RWPE2 (cell line): ENCODE data around the gene PROP1.
"Not testable (repeated sequence)": the region's sequence is repeated elsewhere in the genome, so short reads cannot be mapped to it uniquely, and the experiment has no call there.

Experiments
- ATAC-seq: fragments of 200-7000 bp; cut with Tn5 transposase; 3 replicates; pipeline ENCODE4 v1.9.1; 2021; ENCODE audit warnings: low read depth
- DNase-seq: peaks from one replicate; pipeline ENCODE4 v3.0.0-alpha.2; 2020; ENCODE audit warnings: low spot score
- H3K27ac ChIP-seq: fragments of 450-650 bp; 2 replicates; pipeline ENCODE4 v1.5.1; 2017; ENCODE audit warnings: mild to moderate bottlenecking; ENCODE audit not compliant: poor library complexity, severe bottlenecking
- H3K27me3 ChIP-seq: fragments of 250-450 bp; sonication (Bioruptor Pico); 2 replicates; pipeline ENCODE4 v1.5.1; 2021; ENCODE audit warnings: mild to moderate bottlenecking, moderate library complexity; ENCODE audit not compliant: insufficient read depth, poor library complexity, severe bottlenecking
- H3K36me3 ChIP-seq: fragments of 250-450 bp; sonication (Bioruptor Pico); 2 replicates; pipeline ENCODE4 v1.5.1; 2020; ENCODE audit warnings: low read depth, mild to moderate bottlenecking, moderate library complexity
- H3K4me1 ChIP-seq: fragments of 250-450 bp; sonication (Bioruptor Pico); 2 replicates; pipeline ENCODE4 v1.5.1; 2021; ENCODE audit warnings: mild to moderate bottlenecking, moderate library complexity; ENCODE audit not compliant: insufficient read depth, poor library complexity, severe bottlenecking
- H3K4me3 ChIP-seq: fragments of 250-450 bp; sonication (Bioruptor Pico); 2 replicates; pipeline ENCODE4 v1.5.1; 2021; ENCODE audit warnings: mild to moderate bottlenecking, moderate library complexity; ENCODE audit not compliant: severe bottlenecking
- H3K9me3 ChIP-seq: fragments of 250-450 bp; sonication (Bioruptor Pico); 2 replicates; pipeline ENCODE4 v1.5.1; 2021; ENCODE audit warnings: mild to moderate bottlenecking, moderate library complexity; ENCODE audit not compliant: severe bottlenecking
- CTCF ChIP-seq: fragments of 450-650 bp; IDR thresholded peaks from one replicate; pipeline ENCODE4 v1.5.1; 2017; ENCODE audit warnings: mild to moderate bottlenecking, moderate library complexity; ENCODE audit not compliant: poor library complexity, severe bottlenecking

Gene PROP1

DNA sequence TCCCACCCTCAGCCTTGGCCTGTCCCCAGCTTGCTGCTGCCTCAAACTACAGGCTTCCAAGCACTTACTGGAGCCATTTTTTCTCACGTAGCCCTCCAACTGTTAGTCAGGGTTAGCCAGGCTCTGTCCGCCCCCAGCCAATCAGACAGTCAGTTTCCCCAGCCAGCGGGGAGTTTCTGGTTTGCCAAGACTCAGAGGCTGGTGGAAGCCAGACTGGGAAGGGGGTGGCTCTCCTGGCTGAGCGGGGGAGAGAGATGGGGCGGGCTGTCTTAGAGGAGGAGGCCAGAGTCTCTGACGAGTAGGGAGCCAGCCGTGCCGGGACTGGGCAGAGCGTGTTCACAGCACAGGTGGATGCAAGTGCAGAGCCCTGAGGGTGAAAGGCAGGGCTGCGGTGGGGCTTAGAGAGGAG is 15.3 kb downstream of the PROP1 start:
- TF ChIP-seq CTCF = no peak
- no peak for DNase-seq
- peak; percentile 56 for ATAC-seq
- no peaks in the 10 kb centered on the region for H3K9me3 ChIP-seq
- peaks cover 10% of the 10 kb centered on the region for H3K27me3 ChIP-seq
- H3K4me3 ChIP-seq = no peak overlapping the region
- H3K4me1 ChIP-seq = no peaks in the 10 kb centered on the region
- no peaks in the 10 kb centered on the region for H3K36me3 ChIP-seq
- no peak overlapping the region for H3K27ac ChIP-seq

GRCh38 chr5:177977600-177977999 is 18.4 kb downstream of the PROP1 start:
- H3K27ac ChIP-seq, ATAC-seq, H3K36me3 ChIP-seq, H3K27me3 ChIP-seq, H3K4me3 ChIP-seq, H3K4me1 ChIP-seq, DNase-seq, H3K9me3 ChIP-seq: not testable (repeated sequence)

- Histone ChIP-seq H3K9me3 (no peaks in the 10 kb centered on the region), H3K27me3 (peaks cover 18% of the 10 kb centered on the region), H3K4me3 (no peak overlapping the region), H3K36me3 (no peaks in the 10 kb centered on the region), H3K27ac (no peak overlapping the region), H3K4me1 (no peaks in the 10 kb centered on the region)
- DNase-seq = no peak
- no peak for ATAC-seq
- TF ChIP-seq CTCF = no peak
Observed at GRCh38 chr5:177973066-177973635, 22.9 kb downstream of the PROP1 start.

GRCh38 chr5:177972613-177973012 is 23.4 kb downstream of the PROP1 start:
- no peaks in the 10 kb centered on the region for H3K9me3 ChIP-seq
- H3K36me3 ChIP-seq = no peaks in the 10 kb centered on the region
- peaks cover 18% of the 10 kb centered on the region for H3K27me3 ChIP-seq
- no peak for TF ChIP-seq CTCF
- ATAC-seq = no peak
- H3K4me1 ChIP-seq = no peaks in the 10 kb centered on the region
- no peak overlapping the region for H3K4me3 ChIP-seq
- no peak overlapping the region for H3K27ac ChIP-seq
- DNase-seq = no peak

GRCh38 chr5:177972014-177972413 is 24.0 kb downstream of the PROP1 start:
- ATAC-seq, H3K4me3 ChIP-seq, H3K9me3 ChIP-seq, H3K36me3 ChIP-seq, H3K27ac ChIP-seq, H3K4me1 ChIP-seq, DNase-seq: not testable (repeated sequence)
- peaks cover 18% of the 10 kb centered on the region for H3K27me3 ChIP-seq

DNA sequence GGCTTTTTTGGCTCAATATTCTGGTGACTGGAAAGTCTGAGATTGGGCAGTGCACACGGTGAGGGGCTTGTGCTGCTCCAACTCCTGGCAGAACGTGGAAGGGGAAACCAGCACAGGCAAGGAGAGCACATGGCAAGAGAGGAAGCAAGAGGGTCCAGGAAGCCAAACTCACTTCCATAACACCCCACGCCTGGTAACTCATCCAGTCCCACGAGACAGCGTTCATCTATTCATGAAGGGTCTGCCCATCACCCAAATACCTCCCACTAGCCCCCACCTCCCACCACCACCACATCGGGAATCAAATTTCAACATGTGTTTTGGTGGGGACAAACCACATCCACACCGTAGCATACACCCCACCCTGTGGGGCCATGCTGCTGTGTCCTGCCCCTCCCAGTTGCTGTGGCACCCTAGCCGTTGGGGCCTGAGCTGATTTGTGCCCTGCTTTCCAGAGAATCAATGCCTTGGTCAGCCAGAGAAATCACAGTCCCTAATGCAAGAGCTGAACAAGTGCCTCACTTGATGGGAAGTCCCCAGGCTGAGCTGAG is 27.3 kb downstream of the PROP1 start:
- Histone ChIP-seq H3K4me3 (no peak overlapping the region), H3K36me3 (no peaks in the 10 kb centered on the region)
- no peak for ATAC-seq

More for the DNA sequence above, 27.3 kb downstream of the PROP1 start:
- no peak for DNase-seq
- no peaks in the 10 kb centered on the region for H3K4me1 ChIP-seq
- no peaks in the 10 kb centered on the region for H3K9me3 ChIP-seq
- peaks cover 18% of the 10 kb centered on the region for H3K27me3 ChIP-seq
- H3K27ac ChIP-seq = no peak overlapping the region
- TF ChIP-seq CTCF = no peak
